Measurements from ENCODE around the gene PABPC1L.
A peak's percentile ranks its signal among the peaks of the same experiment; 100 is the strongest.
"Not testable (repeated sequence)": the region's sequence is repeated elsewhere in the genome, so short reads cannot be mapped to it uniquely, and the experiment has no call there.

Gene PABPC1L

GRCh38 chr20:44909872-44910689, at the start of gene PABPC1L:
TSS of gene PABPC1L (plus strand) at chr20:44910060. CDS start at chr20:44910144, 84 bp downstream.
- peak in 1 of 2 donors; percentile 20 for DNase-seq

DNA sequence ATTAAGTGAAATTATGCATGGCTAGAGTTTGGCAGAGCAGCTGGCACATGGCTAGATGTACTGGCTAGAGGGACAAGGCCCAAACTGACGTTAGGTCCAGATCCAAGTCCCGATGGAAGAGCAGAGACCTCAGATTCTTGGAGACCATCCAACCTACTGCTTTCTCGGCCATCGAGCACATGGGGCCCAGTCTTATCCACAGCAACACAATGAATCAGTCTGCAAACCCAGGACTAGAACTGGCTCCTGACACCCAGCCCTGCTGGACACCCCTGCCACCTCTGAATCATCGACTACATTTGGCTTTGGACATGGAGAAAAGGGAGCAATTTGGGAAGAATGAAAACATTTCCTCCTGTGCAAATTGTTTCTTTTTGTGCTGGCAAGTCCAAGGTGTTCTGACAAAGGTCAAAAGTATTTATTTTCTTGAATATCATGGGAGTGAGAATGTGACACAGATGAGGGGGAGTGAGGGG, 48.3 kb upstream of the PABPC1L start:
- DNase-seq = no peak

- no peak for DNase-seq
These were observed 47.6 kb upstream of the PABPC1L start for GRCh38 chr20:44862286-44862685.

GRCh38 chr20:44863365-44864084, 46.3 kb upstream of the PABPC1L start:
- not testable (repeated sequence) for DNase-seq

- not testable (repeated sequence) for DNase-seq
These were observed 45.4 kb upstream of the PABPC1L start for GRCh38 chr20:44864493-44864892.

DNA sequence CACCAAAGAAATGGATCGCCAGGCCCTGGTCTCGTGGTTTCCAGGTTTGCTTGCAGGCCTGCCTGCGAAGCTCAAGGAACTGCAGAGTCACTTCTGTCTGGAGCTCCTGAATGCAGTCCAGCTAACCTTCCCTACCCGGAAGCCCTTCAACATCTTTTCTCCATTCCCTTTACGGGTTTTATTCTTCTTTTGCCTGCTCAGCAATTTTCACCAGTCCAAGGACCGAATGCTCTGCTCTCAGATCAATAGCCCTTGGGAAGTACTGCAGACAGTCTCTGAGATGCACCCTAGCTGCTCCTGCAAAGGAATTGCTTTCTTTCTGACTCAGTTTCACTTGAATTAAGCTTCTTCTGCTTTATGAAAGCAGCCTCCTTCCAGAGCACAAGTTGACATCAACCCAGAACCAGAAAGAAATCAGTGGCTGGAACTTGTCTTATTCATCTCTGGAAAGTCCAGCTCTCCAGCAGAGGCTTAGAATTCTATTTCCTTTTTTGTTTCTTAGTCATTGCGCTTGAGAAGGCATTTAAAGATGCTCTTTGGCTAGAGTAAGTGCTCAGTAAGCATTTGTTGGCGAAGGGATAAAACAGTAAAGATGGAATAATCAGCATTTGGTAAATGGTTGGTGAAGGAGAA, 43.0 kb upstream of the PABPC1L start:
- no peak for DNase-seq

- DNase-seq = no peak
These were observed 40.4 kb upstream of the PABPC1L start for GRCh38 chr20:44869471-44869870.

DNA sequence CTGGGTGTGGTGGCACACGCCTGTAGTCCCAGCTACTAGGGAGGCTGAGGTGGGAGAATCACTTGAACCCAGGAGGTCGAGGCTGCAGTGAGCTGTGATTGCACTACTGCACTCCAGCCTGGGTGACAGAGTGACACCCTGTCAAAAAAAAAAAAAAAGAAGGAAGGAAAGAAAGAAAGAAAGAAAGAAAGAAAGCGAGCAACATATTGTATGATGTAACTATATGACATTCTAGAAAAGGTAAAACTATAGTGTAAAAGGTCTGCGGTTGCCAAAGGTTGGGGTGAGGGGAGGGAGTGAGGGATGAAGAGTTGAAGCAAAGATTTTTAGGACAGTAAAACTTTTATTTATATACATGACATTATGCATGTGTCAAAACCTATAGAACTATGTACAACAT, 27.5 kb upstream of the PABPC1L start:
- DNase-seq = not testable (repeated sequence)

- DNase-seq = no peak
These were observed 26.5 kb upstream of the PABPC1L start for GRCh38 chr20:44883214-44883902.

GRCh38 chr20:44884907-44885391, 24.9 kb upstream of the PABPC1L start:
- no peak for DNase-seq

- peak; percentile 86 to 97 for DNase-seq
These were observed 24.2 kb upstream of the PABPC1L start, which contains the start of gene YWHAB for GRCh38 chr20:44885392-44886265. TSS of gene YWHAB (plus strand) at chr20:44885705. CDS start at chr20:44901534, 15,829 bp downstream.

GRCh38 chr20:44886266-44886651, 23.6 kb upstream of the PABPC1L start:
- no peak for DNase-seq

GRCh38 chr20:44886828-44887227, 23.0 kb upstream of the PABPC1L start:
- no peak for DNase-seq

DNA sequence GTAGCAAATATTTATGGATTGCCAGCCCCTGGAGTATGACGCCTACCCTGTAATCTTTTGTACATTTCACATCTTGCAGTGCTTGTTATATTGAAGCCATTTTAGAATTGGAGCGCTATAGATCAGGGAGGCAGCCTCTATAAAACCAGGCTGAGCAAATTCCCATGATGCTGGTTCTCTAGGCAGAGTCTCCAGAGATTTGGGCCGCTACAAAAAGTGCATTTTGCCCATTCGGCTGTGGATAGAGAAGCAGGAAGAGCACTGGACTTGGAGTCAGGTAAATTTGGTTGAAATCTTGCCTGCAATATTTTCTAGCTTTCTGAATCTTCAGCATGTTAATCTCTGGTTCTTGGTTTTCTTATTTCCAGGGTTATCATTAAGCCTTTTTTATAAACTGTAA, 22.4 kb upstream of the PABPC1L start:
- DNase-seq = no peak

DNA sequence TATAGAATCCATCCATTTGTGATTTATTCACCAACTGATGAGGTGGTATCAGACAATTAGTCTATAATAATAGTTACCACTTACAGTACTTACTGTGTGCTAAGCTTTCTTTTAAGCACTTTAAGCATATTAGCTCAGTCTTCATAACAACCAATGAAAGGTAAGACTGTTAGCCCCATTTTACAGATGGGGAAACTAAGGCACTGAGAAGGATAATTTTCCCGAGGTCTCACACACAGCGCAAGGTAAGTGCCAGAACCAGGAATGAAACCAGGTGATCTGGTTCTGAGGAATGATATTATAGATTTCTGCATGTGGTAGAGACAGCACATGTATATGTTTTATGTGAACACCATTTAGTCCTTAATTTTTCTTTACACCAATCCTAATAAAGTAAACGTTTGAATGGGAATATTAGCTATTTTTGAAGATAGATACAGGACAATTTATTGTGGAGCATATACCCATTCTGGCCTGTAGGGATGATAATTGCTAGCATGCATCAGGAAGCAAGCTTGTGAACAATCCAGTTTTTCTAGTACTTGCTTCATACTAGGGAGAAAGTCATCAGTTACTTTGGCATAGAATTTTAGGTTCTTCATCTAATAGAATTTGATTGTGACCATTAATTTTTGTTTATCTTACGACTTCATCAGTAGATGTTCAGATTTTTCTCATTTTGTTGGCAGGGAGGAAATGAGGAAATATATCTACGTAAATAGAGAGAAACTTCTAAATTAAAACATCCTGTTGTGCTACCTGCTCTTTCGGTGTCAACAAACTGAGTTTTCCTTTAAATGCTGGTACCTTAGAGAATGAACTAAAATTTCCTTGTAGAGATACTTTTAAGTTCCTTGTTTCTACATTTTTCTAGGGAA, 21.4 kb upstream of the PABPC1L start:
- no peak for DNase-seq

- no peak for DNase-seq
These were observed 18.0 kb upstream of the PABPC1L start for GRCh38 chr20:44891826-44892225.

DNA sequence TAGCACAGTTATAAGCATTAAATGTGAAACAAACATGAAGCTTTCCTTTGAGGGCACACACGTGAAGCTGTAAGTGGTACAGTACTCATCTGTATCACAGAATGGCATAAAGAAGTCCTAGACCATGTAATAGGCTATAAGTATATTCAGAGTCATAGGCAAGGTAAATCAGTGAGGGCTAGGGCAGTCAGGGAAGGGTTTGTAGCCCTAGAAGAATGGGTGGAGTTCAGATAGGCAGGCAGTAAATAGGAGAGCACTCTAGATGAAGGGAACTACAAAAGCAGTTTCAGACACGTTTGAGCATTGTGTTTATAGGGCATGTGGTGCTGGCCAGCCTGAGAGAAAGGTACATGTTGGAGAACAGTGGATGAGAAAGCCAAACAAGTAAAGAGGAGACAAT, 14.9 kb upstream of the PABPC1L start:
- no peak for DNase-seq

DNA sequence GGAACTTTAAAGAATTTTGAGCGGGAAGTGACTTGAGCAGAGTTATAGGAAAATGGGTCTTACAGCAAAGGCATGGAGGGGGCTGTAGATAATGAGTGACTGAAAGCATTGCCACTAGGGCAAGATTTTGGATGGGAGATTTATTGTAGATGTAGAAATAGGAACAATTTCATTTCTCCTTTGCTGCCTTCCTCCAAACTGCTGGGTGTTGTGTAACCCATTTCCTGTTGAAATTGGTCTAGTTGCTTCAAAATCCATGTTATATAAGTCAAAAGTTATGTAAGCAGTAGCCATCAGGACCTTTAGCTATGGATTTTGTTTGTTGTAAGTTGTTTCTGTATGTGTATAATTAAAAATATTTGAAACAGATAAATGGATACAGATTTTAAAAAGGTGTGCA, 13.3 kb upstream of the PABPC1L start:
- DNase-seq = peak in 1 of 2 donors; percentile 9

DNA sequence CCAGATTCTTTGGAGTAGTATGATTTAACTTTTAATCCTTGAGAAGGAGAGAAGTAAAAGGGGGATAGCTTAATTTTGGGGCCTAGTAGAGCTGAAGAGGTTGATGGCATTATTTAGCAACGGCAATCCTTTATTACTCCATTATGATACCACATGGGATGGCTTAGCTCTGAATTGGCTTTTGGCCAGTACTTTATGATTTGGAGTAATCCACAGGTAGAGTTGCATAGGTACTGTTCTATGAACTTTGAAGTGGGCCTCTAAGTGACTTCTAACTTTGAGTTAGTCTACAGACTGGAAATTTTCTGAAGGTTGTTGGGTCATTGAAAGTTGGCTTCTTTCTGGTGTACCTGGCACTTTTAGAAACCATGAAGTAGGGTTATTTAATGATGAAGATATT, 12.7 kb upstream of the PABPC1L start:
- DNase-seq = no peak

- DNase-seq = no peak
These were observed 9.5 kb upstream of the PABPC1L start for GRCh38 chr20:44900231-44900854.
